Keratinocyte (primary cell): ENCODE results near the gene TLL1. TPM values are rescaled to one million over a fixed set of nuclear protein-coding genes. Genes with fewer than 3 reads are reported as not detected.
A peak's percentile ranks its signal among the peaks of the same experiment; 100 is the strongest.

Source experiments
- DNase-seq: peaks from one replicate; pipeline ENCODE4 v3.0.0-alpha.2; 2011; ENCODE audit warnings: low read depth, missing footprints, low spot score
- FAIRE-seq: peaks from 2 replicates; lab custom pipeline; 2011; peaks lifted over from hg19 to GRCh38; lab: Jason Lieb, UNC
- H2AFZ ChIP-seq: 2 replicates; pipeline ENCODE4 v1.6.0; 2012; ENCODE audit warnings: low read length, control low read depth, inconsistent platforms; ENCODE audit not compliant: control insufficient read depth
- H3K27ac ChIP-seq: 2 replicates; pipeline ENCODE4 v1.5.1; 2011; ENCODE audit warnings: low read length; ENCODE audit not compliant: control insufficient read depth, insufficient read depth
- H3K27me3 ChIP-seq: 3 replicates; pipeline ENCODE4 v1.6.0; 2011; ENCODE audit warnings: low read length; ENCODE audit not compliant: control insufficient read depth, insufficient read depth; ENCODE audit errors: extremely low read depth
- H3K36me3 ChIP-seq, 2 experiments: 2 replicates in 1 of 2; 3 replicates in 1 of 2; pipeline ENCODE4 v1.5.1; 2011; ENCODE audit warnings: low read length in 2 of 2, mild to moderate bottlenecking in 1 of 2; ENCODE audit not compliant: control insufficient read depth in 2 of 2, insufficient read depth in 2 of 2; ENCODE audit errors: extremely low read depth in 1 of 2
- H3K4me1 ChIP-seq: 3 replicates; pipeline ENCODE4 v1.5.1; 2011; ENCODE audit warnings: low read length; ENCODE audit not compliant: control insufficient read depth, insufficient read depth; ENCODE audit errors: extremely low read depth
- H3K4me2 ChIP-seq: 3 replicates; pipeline ENCODE4 v1.6.0; 2011; ENCODE audit warnings: low read depth, low read length; ENCODE audit not compliant: control insufficient read depth, insufficient read depth; ENCODE audit errors: extremely low read depth
- H3K4me3 ChIP-seq, 3 experiments: fragments of 200-600 bp in 1 of 3; sonication (generic) in 1 of 3; 2 replicates in 2 of 3; 3 replicates in 1 of 3; pipeline ENCODE4 v1.5.1; 2011 to 2016; ENCODE audit warnings: low read length in 3 of 3, mild to moderate bottlenecking in 3 of 3, control low read depth in 2 of 3, inconsistent platforms in 1 of 3, low read depth in 1 of 3, mixed read lengths in 1 of 3, mixed run types in 1 of 3, moderate library complexity in 1 of 3; ENCODE audit not compliant: control insufficient read depth in 2 of 3, insufficient read depth in 2 of 3; ENCODE audit errors: extremely low read depth in 1 of 3
- H3K79me2 ChIP-seq: 2 replicates; pipeline ENCODE4 v1.6.0; 2012; ENCODE audit warnings: low read length; ENCODE audit not compliant: control insufficient read depth, insufficient read depth
- H3K9ac ChIP-seq: 3 replicates; pipeline ENCODE4 v1.6.0; 2011; ENCODE audit warnings: low read length; ENCODE audit not compliant: control insufficient read depth, insufficient read depth; ENCODE audit errors: extremely low read depth
- H3K9me1 ChIP-seq: 3 replicates; pipeline ENCODE4 v1.6.0; 2011; ENCODE audit warnings: low read length; ENCODE audit not compliant: control insufficient read depth, insufficient read depth; ENCODE audit errors: extremely low read depth
- H3K9me3 ChIP-seq: 2 replicates; pipeline ENCODE4 v1.5.1; 2012; ENCODE audit warnings: low read depth, low read length; ENCODE audit not compliant: control insufficient read depth
- H4K20me1 ChIP-seq: 3 replicates; pipeline ENCODE4 v1.6.0; 2011; ENCODE audit warnings: low read length; ENCODE audit not compliant: control insufficient read depth, insufficient read depth; ENCODE audit errors: extremely low read depth
- EZH2 ChIP-seq: IDR thresholded peaks from one replicate; pipeline ENCODE4 v1.6.1; 2012; ENCODE audit warnings: inconsistent platforms, mild to moderate bottlenecking, low read length, moderate library complexity
- dilution Hi-C: fragments of 300-500 bp; cut with MboI; formaldehyde crosslinking; loops from one replicate; pipeline ENCODE4 v1.7.0; 2020; ENCODE audit warnings: low sequenced_read_pairs; ENCODE audit not compliant: extremely low pct_ligation_motif_present
- polyA plus RNA-seq, 5 experiments: library from polyadenylated mRNA; depleted of rRNA in 3 of 5; stranded (reverse) in 3 of 5; stranded (forward) in 1 of 5; unstranded in 1 of 5; fragments of >200 nt; gene quantifications; 1 replicate in 1 of 5; 2 replicates in 3 of 5; 3 replicates in 1 of 5; pipeline versions ENCODE4 v1.2.1 to v1.2.3, GENCODE V29; 2011 to 2012; ENCODE audit warnings: missing spikeins in 2 of 5, low read depth in 1 of 5, low replicate concordance in 1 of 5
- TF ChIP-seq, protein P1 (sequence below), 3 experiments: IDR thresholded peaks in 1 of 3; conservative IDR thresholded peaks in 1 of 3; optimal IDR thresholded peaks in 1 of 3; 2 replicates in 2 of 3; 3 replicates in 1 of 3; pipeline versions ENCODE3 to v1.5.1; 2011; ENCODE audit warnings: low read length in 3 of 3, mild to moderate bottlenecking in 3 of 3, moderate library complexity in 2 of 3, control low read depth in 1 of 3, inconsistent platforms in 1 of 3; ENCODE audit not compliant: insufficient read depth in 2 of 3; ENCODE audit errors: extremely low read depth in 1 of 3

TLL1 gene
- polyA plus RNA-seq, 1 donor (not counting 4 experiments of a cell fraction or from before 2014, with no cell fraction given), result 1.5 TPM

- Histone ChIP-seq H3K9me3 (no peaks in the 10 kb centered on the region), H3K4me3 (peak overlapping the region; percentile 55 to 80 (median 77)), H2AFZ (peak overlapping the region; percentile 67), H3K4me2 (peak overlapping the region; percentile 93), H3K79me2 (no peaks in the 10 kb centered on the region), H3K9me1 (no peaks in the 10 kb centered on the region), H3K36me3 (no peaks in the 10 kb centered on the region), H4K20me1 (no peaks in the 10 kb centered on the region), H3K9ac (peak overlapping the region; percentile 77), H3K27ac (peak overlapping the region; percentile 54), H3K27me3 (no peaks in the 10 kb centered on the region), H3K4me1 (peaks cover 15% of the 10 kb centered on the region)
- FAIRE-seq, result peak; percentile 20
- no peak for TF ChIP-seq EZH2
- TF ChIP-seq, protein P1, sequence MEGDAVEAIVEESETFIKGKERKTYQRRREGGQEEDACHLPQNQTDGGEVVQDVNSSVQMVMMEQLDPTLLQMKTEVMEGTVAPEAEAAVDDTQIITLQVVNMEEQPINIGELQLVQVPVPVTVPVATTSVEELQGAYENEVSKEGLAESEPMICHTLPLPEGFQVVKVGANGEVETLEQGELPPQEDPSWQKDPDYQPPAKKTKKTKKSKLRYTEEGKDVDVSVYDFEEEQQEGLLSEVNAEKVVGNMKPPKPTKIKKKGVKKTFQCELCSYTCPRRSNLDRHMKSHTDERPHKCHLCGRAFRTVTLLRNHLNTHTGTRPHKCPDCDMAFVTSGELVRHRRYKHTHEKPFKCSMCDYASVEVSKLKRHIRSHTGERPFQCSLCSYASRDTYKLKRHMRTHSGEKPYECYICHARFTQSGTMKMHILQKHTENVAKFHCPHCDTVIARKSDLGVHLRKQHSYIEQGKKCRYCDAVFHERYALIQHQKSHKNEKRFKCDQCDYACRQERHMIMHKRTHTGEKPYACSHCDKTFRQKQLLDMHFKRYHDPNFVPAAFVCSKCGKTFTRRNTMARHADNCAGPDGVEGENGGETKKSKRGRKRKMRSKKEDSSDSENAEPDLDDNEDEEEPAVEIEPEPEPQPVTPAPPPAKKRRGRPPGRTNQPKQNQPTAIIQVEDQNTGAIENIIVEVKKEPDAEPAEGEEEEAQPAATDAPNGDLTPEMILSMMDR (optimal IDR thresholded peaks at IDR 0.05 in 1 of 3, IDR thresholded peaks at IDR 0.05 in 1 of 3, conservative IDR thresholded peaks at IDR 0.05 in 1 of 3; ENCODE audit: extremely low read depth in 1 of 3, insufficient read depth in 2 of 3, low read length in 3 of 3), result no peak
- dilution Hi-C loops, result no loop called here
- no peak for DNase-seq
Measured at GRCh38 chr4:165874791-165875371, 1.8 kb downstream of the TLL1 start.

GRCh38 chr4:165875446-165875845 is 2.4 kb downstream of the TLL1 start:
- Histone ChIP-seq H3K27me3 (no peaks in the 10 kb centered on the region), H3K9ac (peak overlapping the region; percentile 77), H3K4me2 (peak overlapping the region; percentile 93), H3K4me1 (peaks cover 15% of the 10 kb centered on the region), H3K9me3 (no peaks in the 10 kb centered on the region), H3K9me1 (no peaks in the 10 kb centered on the region), H4K20me1 (no peaks in the 10 kb centered on the region), H3K4me3 (peak overlapping the region in 2 of 3 experiments; percentile 77 to 80), H2AFZ (peak overlapping the region; percentile 67), H3K79me2 (no peaks in the 10 kb centered on the region), H3K36me3 (no peaks in the 10 kb centered on the region), H3K27ac (peak overlapping the region; percentile 54)
- DNase-seq, result no peak
- no peak for FAIRE-seq
- dilution Hi-C loops, result no loop called here
- TF ChIP-seq, protein P1 (optimal IDR thresholded peaks at IDR 0.05 in 1 of 3, IDR thresholded peaks at IDR 0.05 in 1 of 3, conservative IDR thresholded peaks at IDR 0.05 in 1 of 3; ENCODE audit: extremely low read depth in 1 of 3, insufficient read depth in 2 of 3, low read length in 3 of 3), result no peak
- no peak for TF ChIP-seq EZH2
